ENCODE measurements around the gene GMDS.
A peak's percentile ranks its signal among the peaks of the same experiment; 100 is the strongest.

Gene GMDS

DNA sequence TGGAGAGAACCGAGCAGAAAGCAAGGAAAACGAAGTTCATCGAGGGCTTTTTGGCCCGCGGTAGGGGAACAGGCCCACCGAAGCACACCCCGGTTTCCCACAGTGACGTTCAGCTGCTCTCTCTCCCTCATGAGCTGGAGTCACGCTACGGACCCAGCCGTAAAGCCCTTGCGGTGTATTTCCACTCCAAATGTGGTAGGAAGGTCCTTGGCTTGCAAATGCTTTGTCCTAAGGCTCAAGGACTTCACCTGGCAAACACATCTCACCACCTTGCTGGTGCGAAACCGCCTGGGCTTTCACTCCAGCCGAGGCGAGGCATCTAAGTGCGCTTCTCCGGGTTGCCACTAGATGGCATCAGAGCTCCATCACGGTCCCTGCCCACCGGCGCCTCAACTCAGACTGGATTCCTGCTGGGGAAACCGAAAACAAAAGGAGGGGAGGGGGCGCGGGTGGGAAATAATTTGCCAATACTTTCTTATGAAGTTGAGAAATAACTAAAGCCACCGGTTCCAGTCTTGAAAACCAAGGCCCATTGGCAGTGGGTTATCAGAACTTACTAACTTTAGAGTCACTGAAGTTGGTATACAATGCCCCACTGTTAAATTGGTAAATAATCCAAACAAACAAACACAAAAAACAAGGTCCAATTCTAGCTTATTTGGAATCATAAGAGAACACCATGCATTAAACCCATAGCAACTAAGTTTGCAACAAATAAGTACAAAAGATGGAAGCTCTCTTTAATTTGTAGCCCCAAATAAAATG lies 649.1 kb downstream of the GMDS start:
- DNase-seq, result peak; percentile 68
- in situ Hi-C loops (cut with MboI; ENCODE audit: low pct_unique_long_range_greater_than_20kb, low sequenced_read_pairs), result loop anchor here (25.0 kb wide), 3 partner anchors 766 to 1041 kb away; no protein-coding TSS in a partner anchor

- in situ Hi-C loops (cut with MboI; ENCODE audit: low pct_unique_long_range_greater_than_20kb, low sequenced_read_pairs), result loop anchor here (25.0 kb wide), 3 partner anchors 767 to 1042 kb away; no protein-coding TSS in a partner anchor
- no peak for DNase-seq
Observed at GRCh38 chr6:1595271-1596087, 649.9 kb downstream of the GMDS start.

DNA sequence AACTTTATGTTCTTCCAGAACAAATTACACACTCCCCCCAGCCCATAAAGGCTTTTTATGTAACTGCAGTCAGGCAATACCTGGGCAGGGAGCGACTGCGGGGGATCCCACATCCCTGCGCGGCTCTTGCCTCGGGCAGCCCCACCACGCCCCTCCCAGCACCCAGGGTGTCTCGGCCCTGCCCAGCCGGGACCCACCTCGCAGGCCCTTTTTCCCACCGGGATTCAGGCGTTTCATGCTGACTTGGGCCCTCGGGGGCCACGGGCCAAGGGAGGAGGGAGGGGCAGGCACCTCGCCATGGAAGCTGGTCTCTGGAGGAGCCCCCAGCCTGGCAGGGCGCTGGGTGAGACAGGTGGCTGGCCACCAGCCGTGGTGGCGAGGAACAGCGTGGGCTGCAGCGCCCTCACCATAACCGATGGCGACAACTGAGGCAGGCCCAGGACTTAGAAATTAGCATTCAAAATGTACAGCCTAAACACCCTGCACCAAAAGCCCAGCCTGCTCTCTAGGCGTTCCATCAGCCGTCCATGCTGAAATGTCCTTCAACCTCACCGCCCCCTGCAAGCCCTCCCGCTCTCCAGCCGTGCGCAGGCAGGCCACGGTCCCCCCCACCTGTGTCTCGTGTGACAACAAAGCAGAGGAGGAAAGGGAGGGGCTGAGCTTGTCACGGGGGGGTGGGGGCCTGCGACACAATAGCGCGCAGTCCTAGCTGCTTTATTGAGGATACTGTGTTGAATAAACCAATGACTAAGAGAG lies 650.8 kb downstream of the GMDS start:
- in situ Hi-C loops (cut with MboI; ENCODE audit: low pct_unique_long_range_greater_than_20kb, low sequenced_read_pairs), result loop anchor here (25.0 kb wide), 3 partner anchors 768 to 1043 kb away; no protein-coding TSS in a partner anchor
- no peak for DNase-seq

DNA sequence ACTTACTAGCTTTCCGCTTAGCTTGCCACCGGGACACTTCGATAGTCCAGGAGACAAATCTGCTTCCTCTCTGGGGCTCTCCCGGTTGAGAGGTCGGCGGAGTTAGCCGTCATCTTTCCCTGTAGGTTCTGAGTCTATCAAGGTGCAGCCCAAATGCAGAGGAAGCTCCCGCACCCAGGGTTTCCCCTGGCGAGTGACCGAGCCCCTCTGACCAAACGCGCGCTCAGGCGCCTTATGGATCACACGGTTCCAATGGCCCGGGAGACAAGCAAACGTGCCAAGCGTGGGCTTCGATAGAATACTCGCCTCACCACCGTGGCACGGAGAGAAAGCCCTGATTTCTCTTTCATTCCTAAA lies 651.5 kb downstream of the GMDS start:
- in situ Hi-C loops (cut with MboI; ENCODE audit: low pct_unique_long_range_greater_than_20kb, low sequenced_read_pairs), result loop anchor here (25.0 kb wide), 3 partner anchors 768 to 1043 kb away; no protein-coding TSS in a partner anchor

DNA sequence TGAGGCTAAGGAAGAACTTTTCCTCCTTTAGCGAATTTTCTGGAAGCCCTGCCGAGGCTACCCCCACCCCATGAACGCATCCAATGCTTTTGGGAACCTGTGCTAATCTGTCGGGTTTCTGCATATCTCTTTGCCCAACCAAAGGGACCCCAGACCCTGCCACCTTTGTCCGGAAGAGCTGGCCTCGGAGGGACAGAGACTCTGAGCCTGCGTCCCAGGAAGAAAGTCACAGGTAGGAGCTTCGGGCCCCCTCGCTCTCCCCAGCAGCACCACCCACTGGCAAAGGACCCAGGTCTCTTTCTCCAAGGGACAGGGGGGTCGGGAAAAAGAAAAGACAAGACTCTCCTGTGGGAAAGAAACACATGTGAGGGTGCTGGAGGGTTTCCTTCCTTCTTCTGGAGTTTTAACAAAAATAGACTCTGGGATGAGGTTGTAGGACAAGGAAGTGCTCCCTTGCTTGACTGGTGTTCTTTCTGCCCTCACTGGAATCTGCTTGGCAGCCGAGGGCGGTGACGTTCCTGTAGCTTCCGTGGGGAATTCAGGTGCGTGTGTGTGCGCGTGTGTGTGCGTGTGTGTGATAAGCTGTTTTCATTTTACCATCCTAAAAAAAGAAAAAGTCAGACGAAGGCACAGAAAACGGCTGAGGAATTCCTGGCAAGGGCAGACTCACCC lies 652.0 kb downstream of the GMDS start:
- no peak for DNase-seq
- in situ Hi-C loops (cut with MboI; ENCODE audit: low pct_unique_long_range_greater_than_20kb, low sequenced_read_pairs), result loop anchor here (25.0 kb wide), 3 partner anchors 769 to 1044 kb away; no protein-coding TSS in a partner anchor

More for the DNA sequence above, 651.5 kb downstream of the GMDS start:
- DNase-seq, result no peak

DNA sequence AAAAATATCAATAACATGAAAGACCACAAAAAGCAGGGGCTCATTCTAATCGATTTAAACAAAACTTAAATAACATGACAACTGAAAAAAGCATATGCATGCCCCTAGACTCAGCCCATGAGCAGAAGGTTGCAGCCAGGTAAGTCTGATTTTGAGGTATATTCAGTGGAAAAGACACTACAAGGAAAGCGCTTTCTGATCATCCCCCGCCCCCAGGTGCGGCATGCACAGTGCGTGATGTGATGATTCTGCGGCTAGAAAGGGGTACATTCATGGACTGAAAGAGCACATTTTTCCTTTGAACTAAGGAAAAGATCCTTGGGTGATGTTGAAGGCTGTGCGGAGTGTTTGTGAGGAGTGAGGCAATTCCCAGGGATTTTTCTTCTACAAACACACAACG lies 652.6 kb downstream of the GMDS start:
- in situ Hi-C loops (cut with MboI; ENCODE audit: low pct_unique_long_range_greater_than_20kb, low sequenced_read_pairs), result loop anchor here (25.0 kb wide), 3 partner anchors 769 to 1044 kb away; no protein-coding TSS in a partner anchor
- no peak for DNase-seq

GRCh38 chr6:1591926-1592325 lies 653.5 kb downstream of the GMDS start:
- no peak for DNase-seq
- in situ Hi-C loops (cut with MboI; ENCODE audit: low pct_unique_long_range_greater_than_20kb, low sequenced_read_pairs), result loop anchor here (25.0 kb wide), 3 partner anchors 770 to 1045 kb away; no protein-coding TSS in a partner anchor

DNA sequence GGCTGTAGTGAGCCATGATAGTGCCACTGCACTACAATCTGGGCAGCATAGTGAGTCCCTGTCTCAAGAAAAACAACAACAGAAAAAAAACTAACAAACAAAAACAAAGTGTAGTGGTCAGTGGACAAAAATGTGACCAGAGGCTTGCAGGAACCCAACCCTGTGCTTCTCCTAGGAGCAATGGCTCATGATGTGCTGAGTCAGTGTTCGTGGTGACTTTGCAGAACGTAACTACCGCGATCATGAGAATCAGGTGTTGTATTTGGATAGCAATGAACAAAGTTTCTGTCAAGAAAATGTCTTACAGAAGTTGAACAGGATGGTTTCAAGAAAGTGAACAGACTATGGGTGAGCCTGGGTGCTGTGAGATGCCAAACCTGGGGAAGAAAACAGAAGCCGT lies 654.2 kb downstream of the GMDS start:
- in situ Hi-C loops (cut with MboI; ENCODE audit: low pct_unique_long_range_greater_than_20kb, low sequenced_read_pairs), result loop anchor here (25.0 kb wide), 3 partner anchors 771 to 1046 kb away; no protein-coding TSS in a partner anchor

DNA sequence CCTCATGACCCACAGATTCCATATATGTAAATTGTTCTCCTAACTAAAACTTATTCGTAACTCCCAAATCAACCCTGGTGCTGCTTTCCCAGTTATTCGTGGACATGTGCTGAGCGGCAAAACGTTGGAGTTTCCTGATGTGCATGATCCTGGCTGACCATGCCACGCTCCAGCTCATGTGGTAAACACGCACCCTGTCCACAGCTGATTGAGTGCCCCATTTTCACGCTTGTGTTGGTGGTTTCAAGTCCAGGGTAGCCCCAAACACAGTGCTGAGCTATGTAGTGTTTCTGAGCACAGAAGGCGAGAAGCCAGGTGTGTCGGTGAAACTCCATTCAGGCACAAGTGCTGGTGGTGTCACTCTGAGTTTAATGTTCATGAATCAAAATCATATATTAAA lies 654.8 kb downstream of the GMDS start:
- no peak for DNase-seq
- in situ Hi-C loops (cut with MboI; ENCODE audit: low pct_unique_long_range_greater_than_20kb, low sequenced_read_pairs), result loop anchor here (25.0 kb wide), 3 partner anchors 772 to 1047 kb away; no protein-coding TSS in a partner anchor

More for the DNA sequence above, 654.2 kb downstream of the GMDS start:
- no peak for DNase-seq

GRCh38 chr6:1589208-1589607 lies 656.2 kb downstream of the GMDS start:
- in situ Hi-C loops (cut with MboI; ENCODE audit: low pct_unique_long_range_greater_than_20kb, low sequenced_read_pairs), result loop anchor here (25.0 kb wide), 3 partner anchors 773 to 1048 kb away; no protein-coding TSS in a partner anchor
- no peak for DNase-seq

- in situ Hi-C loops (cut with MboI; ENCODE audit: low pct_unique_long_range_greater_than_20kb, low sequenced_read_pairs), result loop anchor here (25.0 kb wide), 3 partner anchors 774 to 1049 kb away; no protein-coding TSS in a partner anchor
- no peak for DNase-seq
Observed at GRCh38 chr6:1587977-1588376, 657.4 kb downstream of the GMDS start.

DNA sequence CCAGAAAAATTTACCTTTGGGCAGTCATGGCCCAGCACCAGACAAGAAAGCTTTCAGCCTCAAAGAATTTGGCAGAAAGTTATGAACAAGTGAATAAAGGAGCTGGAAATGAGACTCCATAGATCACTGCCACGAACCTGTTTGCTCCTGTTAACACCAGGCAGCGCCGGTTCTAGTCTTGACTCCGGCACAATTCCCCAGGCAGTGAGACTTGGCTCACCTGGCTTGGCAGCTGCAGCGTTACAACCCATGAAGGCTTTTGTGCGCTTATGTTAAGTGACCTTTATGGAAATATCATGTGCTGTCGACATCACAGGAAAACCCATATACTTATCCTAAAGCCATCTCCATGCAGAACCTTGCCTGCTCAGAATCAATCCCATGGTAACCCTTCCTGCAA lies 657.9 kb downstream of the GMDS start:
- DNase-seq, result no peak
- in situ Hi-C loops (cut with MboI; ENCODE audit: low pct_unique_long_range_greater_than_20kb, low sequenced_read_pairs), result loop anchor here (25.0 kb wide), 3 partner anchors 775 to 1050 kb away; no protein-coding TSS in a partner anchor

- in situ Hi-C loops (cut with MboI; ENCODE audit: low pct_unique_long_range_greater_than_20kb, low sequenced_read_pairs), result loop anchor here (25.0 kb wide), 3 partner anchors 775 to 1050 kb away; no protein-coding TSS in a partner anchor
- DNase-seq, result no peak
Observed at GRCh38 chr6:1586861-1587450, 658.4 kb downstream of the GMDS start.

DNA sequence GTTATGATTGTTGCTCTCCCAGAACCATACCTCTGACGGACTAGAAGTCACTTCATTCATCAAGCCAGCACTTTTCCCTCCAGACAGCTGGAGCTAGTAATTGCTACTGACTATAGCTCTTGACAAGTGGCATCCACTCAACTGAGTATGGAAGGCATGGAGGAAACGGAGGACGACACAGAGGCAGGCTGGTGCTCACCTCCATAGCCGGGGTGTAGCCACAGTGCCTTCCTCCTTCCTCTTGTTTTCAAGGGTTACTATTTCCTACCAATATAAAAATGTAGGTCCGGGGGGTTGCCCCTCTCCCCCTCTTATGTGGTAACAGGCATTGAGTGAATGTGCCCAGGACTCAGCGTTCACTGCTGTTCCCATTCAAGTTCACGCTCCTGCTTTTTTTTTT lies 659.1 kb downstream of the GMDS start:
- DNase-seq, result no peak
- in situ Hi-C loops (cut with MboI; ENCODE audit: low pct_unique_long_range_greater_than_20kb, low sequenced_read_pairs), result loop anchor here (25.0 kb wide), 3 partner anchors 776 to 1051 kb away; no protein-coding TSS in a partner anchor

DNA sequence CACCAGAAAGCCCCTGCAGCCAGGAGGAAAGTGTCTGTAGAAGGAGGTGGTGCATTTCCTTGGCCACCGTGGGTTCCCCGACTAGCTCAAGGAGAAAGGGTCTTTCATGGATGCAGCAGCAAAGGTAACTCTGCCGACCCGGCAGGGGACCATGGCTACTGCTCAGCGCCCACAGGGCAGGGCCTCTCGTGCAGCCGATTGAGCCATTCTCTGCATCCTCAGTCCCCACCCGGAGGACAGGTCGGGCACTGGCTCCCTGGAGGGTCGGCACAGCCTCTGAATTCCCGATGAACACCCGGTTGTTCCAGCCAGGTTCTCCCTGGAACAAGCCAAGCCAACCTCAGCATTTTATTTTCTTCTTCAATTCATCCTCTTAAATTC lies 659.7 kb downstream of the GMDS start:
- in situ Hi-C loops (cut with MboI; ENCODE audit: low pct_unique_long_range_greater_than_20kb, low sequenced_read_pairs), result loop anchor here (25.0 kb wide), 3 partner anchors 777 to 1052 kb away; no protein-coding TSS in a partner anchor
- DNase-seq, result no peak

- DNase-seq, result no peak
- in situ Hi-C loops (cut with MboI; ENCODE audit: low pct_unique_long_range_greater_than_20kb, low sequenced_read_pairs), result loop anchor here (25.0 kb wide), 3 partner anchors 777 to 1052 kb away; no protein-coding TSS in a partner anchor
Observed at GRCh38 chr6:1584996-1585668, 660.3 kb downstream of the GMDS start.

- in situ Hi-C loops (cut with MboI; ENCODE audit: low pct_unique_long_range_greater_than_20kb, low sequenced_read_pairs), result loop anchor here (25.0 kb wide), 3 partner anchors 778 to 1053 kb away; no protein-coding TSS in a partner anchor
- DNase-seq, result no peak
Observed at GRCh38 chr6:1584146-1584545, 661.3 kb downstream of the GMDS start.
